GM19193 (cell line): ENCODE results near the gene NTM.

ENCODE experiments used
- POLR2A ChIP-seq: IDR thresholded peaks from 4 replicates; pipeline ENCODE4 v1.6.1; 2011; ENCODE audit not compliant: insufficient read depth, insufficient read length; ENCODE audit errors: extremely low read depth

The NTM gene

DNA sequence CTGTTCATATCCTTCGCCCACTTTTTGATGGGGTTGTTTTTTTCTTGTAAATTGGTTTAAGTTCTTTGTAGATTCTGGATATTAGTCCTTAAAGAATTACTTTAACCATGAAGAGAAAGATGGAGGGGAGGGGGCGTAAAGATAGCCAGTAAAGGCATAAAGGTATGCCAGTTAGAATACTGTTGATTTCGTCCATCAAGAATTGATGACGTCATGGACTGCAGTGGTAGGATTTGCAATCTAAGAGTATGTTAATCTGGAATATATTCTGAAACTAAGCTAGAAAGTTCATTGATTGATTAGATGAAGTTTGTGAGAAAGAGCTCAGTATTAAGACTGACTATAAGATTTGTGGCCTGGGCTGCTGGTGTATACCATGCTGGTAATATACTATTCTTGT is 856.1 kb downstream of the NTM start:
- TF ChIP-seq POLR2A: no peak

- no peak for TF ChIP-seq POLR2A
Observed at GRCh38 chr11:132228746-132229325, 858.4 kb downstream of the NTM start.

DNA sequence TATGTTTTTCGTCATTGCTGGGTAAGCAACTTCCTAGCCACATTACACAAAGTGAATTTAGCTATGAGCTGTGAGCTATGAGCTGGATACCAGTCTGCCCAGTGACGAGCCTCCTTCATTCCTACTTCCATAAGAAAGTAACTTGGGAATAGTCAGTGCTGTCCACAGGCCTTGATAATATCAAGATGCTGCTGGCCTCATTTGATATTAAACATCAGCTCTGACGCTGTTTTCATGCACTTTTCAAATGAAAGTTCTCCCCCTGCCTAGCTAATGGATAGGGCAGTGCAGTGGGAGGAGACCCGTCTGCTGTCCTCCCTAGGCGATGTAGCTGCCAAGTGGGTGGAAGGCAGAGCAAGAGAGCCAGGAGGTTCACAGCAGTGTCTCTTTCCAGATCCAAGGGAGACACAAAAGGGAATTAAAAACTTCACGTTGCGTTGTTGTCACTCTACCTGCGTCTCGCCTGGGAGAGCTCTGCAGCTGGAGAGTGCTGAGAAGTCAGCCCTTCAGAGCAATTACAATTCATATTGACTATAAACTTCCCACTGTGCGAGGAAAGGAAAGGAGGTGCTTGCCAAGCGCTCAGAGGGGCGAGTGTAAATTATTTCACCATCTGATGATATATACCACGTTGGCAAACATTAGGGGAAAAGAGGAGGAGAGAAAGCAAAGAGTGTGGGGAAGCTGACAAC is 861.4 kb downstream of the NTM start:
- TF ChIP-seq POLR2A: no peak

- no peak for TF ChIP-seq POLR2A
Observed at GRCh38 chr11:132234878-132235277, 864.5 kb downstream of the NTM start.

DNA sequence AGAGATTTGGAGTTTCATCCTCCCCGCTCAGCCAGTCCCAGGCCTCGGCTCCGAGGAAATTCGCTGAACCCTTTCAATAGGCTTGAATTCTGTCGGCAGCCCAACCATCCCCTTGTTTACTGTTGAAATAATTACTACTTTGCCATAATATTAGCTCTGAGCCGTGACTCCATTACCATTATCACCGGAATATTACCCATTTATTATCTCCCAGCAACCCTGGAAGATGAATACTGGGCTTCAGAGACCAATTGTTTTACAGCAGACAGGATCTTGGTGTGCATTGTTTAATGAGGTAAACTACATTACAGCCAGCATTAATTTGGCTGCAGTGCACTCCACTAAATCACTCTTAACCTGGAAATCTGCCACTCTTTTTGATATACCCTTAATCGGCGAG is 867.4 kb downstream of the NTM start:
- no peak for TF ChIP-seq POLR2A

DNA sequence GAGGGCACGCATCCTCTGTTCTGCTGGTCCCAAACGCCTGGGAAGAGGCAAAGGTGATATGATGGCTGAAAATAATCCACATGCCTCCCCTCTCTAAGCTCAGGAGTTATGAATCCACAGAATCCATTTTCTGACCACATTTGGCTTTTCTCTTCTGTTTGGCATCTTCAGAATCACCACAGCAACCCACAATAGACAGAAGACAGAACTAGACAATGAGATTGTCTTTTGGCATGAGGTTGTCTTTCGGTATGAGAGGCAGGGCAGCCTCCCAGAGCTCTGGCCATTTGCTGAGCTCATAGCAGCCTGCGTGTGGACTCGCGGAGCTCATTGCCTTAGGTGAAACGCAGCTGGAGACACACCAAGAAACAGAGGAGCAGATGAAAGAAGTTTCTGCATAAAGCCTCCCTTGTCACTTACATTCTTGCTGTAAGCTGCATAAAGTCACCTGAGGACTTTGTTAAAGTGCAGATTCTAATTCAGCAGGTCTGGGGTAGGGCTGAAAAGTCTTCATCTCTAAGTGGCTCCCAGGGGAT is 868.0 kb downstream of the NTM start:
- no peak for TF ChIP-seq POLR2A

GRCh38 chr11:132240374-132240773 is 870.0 kb downstream of the NTM start:
- no peak for TF ChIP-seq POLR2A

- TF ChIP-seq POLR2A: no peak
Observed at GRCh38 chr11:132242632-132243031, 872.2 kb downstream of the NTM start.

DNA sequence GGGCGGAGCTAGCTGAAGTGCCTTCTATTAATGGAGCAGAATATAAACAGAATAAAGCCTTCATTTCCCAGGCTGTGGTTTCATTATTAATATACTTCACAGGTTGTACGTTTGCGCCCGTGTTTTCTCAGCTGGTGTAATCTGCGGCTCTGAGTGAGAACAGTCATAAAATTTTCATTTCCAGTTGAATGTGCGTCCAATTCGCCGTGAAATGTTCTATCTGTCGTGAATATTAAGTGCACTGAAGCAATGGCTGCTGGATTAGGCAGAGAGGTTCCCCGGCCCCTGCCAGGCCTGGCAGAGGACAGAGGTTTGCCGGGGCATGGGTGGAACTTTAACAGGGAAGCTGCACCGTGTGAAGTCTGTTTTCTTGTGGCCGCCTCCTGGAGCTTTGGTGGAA is 874.4 kb downstream of the NTM start:
- no peak for TF ChIP-seq POLR2A

DNA sequence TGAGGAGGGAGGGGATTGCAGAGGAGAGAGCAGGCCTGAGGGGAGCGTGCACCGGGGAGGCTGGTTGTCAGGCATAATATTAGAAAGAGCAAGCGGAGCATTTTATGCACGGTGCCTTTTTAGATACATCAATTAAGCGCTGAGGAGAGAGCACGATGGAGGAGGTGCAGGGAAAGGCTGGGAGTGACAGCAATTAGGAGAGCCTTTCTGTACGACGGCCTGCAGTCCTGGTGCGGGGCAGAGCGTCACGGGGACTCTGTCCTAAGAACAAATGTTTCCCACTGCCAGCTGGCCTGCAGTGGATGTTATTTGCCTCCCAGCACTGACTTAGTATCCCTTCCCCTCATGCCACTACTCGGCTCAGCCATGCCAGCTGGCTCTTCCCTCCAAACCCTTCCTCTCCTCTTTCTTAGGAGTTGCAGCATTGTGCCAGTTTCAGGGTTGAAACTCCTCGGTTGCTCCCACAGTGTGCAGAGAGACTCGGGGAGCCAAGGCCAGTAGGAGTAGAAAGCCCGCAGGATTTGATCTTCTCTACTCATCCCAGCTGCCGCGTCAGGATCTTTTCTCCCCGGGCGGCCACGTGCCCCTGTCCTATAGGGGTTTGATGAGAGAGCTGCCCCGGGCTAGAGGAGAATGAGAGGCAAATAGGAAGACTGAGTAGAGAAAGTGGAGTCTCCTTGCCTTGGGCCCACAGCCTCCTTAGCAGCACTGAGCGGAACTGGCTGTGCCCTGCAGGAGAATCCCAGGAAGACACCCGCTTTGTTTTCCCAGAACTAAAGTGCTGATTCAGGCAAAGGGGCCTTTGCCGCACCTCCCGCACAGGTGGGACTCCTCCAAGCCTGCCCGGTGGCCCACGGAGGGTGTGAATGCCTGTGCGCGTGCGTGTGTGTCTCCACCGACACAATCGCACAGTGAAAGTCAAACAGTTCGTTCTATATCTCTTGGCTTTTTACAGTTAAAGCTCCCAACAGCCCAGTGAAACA is 875.3 kb downstream of the NTM start:
- TF ChIP-seq POLR2A: no peak

- no peak for TF ChIP-seq POLR2A
Observed at GRCh38 chr11:132248580-132248979, 878.2 kb downstream of the NTM start.

DNA sequence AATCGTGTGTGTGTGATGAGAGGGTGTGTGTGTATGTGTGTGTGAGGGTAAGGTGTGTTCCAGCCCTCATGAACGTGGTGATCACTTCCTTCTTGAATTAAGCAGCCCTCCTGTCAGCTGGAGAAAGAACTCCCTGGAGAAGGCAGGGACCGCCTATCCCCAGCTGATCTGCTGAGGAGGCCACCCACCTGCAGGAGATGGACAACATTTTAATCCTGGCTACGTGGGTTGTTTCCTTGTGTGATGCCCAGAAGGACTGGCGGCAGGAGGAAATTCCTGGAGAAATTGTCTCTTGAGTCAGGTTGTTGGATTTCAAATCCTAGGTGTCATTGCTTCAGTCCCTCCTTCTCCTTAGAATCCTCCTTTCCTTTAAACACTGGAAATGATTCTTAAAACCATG is 878.8 kb downstream of the NTM start:
- no peak for TF ChIP-seq POLR2A

- no peak for TF ChIP-seq POLR2A
Observed at GRCh38 chr11:132251061-132251460, 880.6 kb downstream of the NTM start.

DNA sequence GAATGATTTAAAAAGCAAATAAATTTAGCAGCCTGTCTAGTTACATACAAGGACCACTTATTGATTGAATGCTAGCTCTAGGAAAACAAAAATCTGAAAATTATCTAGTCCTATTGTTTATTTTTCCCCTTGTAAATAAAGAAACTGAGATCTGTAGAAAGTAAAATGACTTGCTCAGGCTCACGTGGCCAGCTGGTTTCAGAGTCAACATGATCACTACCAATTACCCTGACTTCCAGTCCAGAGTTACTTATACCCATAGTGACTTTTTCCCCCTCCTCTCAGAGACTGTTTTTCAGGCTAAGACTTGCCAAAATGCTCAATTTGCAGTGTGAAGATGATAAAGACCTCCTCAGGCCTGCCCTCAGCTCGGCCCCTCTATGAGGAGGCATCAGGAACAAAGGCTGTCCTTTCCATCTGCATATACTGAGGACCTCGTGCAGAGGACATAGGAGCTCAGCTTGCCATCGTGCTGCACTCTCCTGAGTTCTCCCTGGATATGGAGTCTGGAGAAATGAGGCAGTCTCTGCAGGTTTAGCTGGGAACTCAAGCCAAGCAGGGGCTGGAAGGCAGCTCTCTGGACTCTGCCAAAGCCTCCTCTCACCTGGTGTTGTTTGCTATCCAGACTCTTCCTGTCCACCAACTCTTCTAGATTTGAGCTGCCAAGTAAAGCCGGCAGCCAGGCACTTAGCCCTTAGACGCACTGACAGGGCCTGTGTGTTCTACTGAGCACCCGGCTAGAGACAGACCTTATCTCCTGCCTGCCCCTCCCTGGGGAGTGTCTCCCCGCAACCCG is 883.3 kb downstream of the NTM start:
- no peak for TF ChIP-seq POLR2A
